Stimulated activated CD4-positive, alpha-beta T cell treated with anti-CD3 and anti-CD28 coated beads, Interleukin-4, amount 100 ng/mL, for 24 hours (primary cell): ENCODE measurements around the gene BRCA1.
"Not testable (repeated sequence)": the region's sequence is repeated elsewhere in the genome, so short reads cannot be mapped to it uniquely, and the experiment has no call there.

Experiments
- DNase-seq: peaks from one replicate; pipeline ENCODE4 v3.0.0-alpha.2; 2020

BRCA1 gene

DNA sequence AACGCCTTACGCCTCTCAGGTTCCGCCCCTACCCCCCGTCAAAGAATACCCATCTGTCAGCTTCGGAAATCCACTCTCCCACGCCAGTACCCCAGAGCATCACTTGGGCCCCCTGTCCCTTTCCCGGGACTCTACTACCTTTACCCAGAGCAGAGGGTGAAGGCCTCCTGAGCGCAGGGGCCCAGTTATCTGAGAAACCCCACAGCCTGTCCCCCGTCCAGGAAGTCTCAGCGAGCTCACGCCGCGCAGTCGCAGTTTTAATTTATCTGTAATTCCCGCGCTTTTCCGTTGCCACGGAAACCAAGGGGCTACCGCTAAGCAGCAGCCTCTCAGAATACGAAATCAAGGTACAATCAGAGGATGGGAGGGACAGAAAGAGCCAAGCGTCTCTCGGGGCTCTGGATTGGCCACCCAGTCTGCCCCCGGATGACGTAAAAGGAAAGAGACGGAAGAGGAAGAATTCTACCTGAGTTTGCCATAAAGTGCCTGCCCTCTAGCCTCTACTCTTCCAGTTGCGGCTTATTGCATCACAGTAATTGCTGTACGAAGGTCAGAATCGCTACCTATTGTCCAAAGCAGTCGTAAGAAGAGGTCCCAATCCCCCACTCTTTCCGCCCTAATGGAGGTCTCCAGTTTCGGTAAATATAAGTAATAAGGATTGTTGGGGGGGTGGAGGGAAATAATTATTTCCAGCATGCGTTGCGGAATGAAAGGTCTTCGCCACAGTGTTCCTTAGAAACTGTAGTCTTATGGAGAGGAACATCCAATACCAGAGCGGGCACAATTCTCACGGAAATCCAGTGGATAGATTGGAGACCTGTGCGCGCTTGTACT is at the start of gene BRCA1:
BRCA1 (minus strand) TSS at position 232 of the 834 bp plus-strand sequence. CDS start 1,268 bp downstream, outside the sequence.
- DNase-seq: peak; percentile 95

DNA sequence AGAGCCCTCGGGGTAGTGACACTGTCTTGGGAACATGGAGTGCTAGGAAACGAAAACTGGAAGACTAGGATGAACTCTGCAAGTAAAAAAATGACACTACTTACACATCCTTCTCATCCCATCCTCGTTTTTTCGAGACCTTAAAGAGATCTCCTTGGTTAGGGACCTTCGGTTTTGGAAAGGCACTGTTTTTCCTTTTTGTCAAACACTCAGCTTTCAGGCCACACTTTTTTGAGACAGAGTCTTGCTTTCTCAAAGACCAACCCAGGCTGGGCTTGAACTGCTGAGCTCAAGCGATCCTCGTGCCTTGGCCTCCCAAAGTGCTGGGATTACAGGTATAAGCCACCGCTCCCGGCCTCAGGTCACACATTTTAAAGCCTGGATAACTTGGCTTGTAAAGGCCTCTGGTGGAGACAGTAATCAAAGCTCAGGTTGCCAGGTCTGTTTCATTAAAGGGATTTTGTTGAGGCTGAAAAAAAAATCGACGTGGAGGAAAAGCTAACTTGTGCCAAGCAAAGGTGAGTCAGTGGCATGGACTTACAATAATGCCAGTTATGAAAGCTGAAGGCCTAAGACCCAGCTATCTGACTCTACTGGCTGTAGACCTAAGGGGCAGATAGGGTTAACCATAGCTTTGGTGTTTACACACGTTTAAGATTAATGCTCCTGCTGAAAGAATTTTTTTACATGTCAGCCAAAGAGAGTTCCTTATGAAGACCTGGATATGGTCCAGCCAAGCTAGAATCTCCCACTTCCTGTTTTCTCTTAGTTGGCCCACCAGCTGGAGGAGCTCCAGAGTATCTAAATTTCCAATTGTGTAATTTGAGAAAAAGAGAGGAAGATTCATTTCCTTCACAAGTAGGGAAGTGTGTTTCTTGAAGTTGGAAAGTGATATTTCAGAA is 46.7 kb upstream of the BRCA1 start:
- peak; percentile 6 for DNase-seq

DNA sequence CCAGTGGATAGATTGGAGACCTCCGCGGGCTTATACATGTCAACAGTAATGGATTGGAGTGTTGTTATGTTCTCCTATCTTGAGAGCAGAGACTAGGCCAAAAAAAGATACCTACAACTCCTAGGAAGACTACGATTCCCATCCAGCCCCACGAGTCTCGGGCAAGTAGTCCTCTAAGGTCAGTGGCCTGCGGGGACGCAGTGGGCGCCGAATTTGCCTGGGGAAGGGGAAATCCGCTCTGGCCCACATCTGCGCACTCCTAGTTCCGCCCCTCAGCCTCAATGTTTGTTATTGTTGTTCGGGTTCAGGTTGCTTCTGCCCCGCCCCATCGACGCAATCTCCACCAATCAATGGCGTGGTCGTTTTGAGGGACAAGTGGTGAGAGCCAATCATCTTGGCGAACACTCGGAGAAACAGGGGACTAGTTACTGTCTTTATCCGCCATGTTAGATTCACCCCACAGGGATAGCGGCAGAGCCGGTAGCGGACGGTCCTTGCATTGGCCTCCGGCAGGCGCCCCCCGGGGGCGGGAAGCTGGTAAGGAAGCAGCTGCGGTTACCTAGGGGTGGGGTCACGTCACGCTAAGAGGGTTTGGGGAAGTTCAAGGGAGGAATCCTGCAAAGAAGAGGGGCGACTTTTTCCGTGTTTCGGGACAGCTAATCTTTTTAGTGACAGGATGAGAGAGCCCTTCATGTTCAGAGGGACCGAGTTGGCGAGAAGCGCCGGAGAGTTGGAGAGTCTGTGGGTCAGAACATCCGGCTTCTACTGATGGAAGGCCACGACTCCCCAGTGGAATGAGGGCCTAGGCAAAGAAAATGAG is 45.8 kb upstream of the BRCA1 start, which contains the start of gene NBR1:
NBR1 (plus strand) TSS at position 449 of the 820 bp plus-strand sequence. CDS start 4,586 bp downstream, outside the sequence.
- DNase-seq: peak; percentile 96

DNA sequence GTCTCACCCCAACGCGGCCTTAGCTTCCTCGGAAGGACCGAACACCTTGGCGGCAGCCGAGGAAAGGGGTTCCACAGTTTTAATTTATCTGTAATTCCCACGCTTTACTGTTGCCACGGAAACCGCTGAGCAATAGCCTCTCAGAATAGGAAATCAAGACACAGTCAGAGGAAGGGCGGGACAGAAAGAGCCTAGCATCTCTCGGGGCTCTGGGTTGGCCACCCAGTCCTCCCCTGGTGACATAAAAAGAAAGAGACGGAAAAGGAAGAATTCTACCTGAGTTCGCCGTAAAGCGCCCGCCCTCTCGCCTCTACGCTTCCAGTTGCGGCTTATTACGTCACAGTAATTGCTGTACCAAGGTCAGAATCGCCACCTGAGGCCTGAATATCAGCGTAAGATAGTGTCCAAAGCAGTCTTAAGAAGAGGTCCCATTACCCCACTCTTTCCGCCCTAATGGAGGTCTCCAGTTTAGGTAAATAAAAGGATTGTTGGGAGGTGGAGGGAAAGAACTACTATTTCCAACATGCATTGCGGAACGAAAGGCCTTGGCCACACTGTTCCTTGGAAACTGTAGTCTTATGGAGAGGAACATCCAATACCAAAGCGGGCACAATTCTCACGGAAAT is 45.1 kb upstream of the BRCA1 start:
- DNase-seq: peak; percentile 91

DNA sequence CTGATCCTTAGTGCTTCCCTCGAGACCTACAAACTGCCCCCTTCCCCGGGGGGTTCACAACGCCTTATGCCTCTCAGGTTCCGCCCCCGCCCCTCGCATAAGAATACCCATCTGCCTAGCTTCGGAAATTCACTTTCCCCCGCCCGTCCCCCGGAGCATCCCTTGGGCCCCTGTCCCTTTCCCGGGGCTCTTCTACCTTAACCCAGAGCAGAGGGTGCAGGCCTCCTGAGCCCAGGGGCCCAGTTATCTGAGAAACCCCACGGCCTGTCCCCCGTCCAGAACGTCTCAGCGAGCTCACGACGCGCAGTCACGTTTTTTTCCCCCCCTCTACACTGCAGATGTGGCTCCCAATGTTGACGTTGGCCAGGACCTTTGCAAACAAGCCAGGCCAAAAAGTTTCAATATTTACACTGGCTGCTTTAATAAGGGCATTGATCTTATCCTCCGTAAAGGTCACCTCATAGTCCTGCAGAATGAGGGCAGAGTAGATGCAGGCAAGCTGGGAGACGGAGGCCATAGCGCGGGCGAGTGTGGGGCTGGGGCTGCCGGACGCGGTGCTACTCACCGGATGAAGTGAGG is 44.5 kb upstream of the BRCA1 start:
- DNase-seq: peak; percentile 13

DNA sequence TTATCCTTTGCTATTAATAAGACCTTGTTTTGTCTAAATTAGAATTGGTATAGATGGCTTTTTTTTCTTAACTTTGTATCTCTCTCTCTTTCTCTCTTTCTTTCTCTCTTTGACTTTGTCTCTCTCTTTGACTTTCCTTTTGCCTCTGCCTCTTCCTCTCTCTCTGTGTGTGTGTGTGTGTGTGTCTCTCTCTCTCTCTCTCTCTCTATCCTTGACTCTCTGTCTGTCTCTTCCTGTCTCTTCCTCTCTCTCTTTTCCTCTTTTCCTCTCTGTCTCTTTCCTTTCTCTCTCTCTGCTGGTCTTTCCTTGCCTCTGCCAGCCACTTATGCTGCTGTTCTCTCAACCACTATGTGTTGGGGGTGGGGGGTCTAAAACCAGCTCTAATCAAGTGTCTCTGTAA is 40.8 kb upstream of the BRCA1 start:
- not testable (repeated sequence) for DNase-seq

DNA sequence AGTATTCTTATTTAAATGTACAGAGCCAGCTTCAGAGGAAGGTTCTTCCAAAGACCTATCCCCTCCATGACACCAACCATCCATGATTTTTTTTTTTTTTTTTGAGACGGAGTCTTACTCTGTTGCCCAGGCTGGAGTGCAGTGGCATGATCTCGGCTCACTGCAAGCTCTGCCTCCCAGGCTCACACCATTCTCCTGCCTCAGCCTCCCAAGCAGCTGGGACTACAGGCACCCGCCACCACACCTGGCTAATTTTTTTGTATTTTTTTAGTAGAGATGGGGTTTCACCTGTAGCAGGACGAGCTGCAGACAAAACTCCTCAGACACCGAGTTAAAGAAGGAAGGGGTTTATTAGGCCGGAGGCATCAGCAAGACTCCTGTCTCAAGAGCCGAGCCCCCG is 34.8 kb upstream of the BRCA1 start:
- not testable (repeated sequence) for DNase-seq

DNA sequence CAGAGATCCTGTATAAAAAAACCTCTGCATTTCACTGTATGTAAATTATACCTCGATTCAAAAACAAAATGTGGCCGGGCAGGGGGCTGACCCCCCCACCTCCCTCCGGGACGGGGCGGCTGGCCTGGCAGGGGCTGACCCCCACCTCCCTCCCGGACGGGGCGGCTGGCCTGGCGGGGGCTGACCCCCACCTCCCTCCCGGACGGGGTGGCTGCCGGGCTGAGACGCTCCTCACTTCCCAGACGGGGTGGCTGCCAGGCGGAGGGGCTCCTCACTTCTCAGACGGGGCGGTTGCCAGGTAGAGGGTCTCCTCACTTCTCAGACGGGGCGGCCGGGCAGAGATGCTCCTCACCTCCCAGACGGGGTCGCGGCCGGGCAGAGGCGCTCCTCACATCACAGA is 34.1 kb upstream of the BRCA1 start:
- DNase-seq: not testable (repeated sequence)

DNA sequence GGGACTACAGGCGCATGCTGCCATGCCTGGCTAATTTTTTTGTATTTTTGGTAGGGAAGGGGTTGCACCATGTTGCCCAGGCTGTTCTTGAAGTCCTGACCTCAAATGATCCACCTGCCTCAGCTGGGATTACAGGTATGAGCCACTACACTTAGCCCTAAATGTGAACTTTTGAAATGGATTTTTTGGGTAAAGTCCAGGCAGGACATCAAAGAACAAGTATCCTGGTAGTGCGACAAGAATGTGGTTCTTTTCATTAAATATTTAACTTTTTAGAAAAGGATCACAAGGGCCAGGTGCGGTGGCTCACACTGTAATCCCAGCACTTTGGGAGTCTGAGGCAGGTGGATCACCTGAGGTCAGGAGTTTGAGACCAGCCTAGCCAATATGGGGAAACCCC is 30.5 kb upstream of the BRCA1 start:
- no peak for DNase-seq

DNA sequence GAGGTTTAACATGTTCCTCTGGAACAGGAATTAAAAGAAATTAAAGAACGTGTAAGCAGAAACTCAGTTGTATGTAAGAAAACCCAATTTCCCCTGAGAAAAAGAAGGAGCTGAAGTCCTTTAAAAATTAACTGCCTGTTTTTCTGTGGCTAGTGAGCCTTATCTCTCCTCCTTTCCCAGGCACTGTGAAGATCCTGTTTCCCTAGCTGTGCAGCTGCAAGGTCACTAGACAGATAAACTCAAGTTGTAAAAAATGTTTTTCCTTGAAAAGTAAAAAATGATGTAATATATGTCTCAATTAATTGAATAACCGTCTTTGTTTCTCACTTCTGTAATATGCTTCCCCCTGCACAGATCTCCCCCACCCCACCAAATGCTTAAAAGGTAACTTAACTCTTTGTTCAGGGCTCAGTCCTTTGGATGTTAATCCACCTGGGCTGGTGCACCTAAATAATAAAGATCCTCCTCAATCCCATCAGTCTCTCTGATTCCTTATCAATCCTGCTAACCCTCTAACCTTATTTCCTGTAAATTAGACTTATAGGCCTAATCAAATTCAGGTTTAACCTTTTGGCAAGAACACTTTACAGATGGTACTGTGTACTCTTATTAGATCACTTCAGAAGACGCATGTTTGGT is 28.2 kb upstream of the BRCA1 start:
- DNase-seq: not testable (repeated sequence)

DNA sequence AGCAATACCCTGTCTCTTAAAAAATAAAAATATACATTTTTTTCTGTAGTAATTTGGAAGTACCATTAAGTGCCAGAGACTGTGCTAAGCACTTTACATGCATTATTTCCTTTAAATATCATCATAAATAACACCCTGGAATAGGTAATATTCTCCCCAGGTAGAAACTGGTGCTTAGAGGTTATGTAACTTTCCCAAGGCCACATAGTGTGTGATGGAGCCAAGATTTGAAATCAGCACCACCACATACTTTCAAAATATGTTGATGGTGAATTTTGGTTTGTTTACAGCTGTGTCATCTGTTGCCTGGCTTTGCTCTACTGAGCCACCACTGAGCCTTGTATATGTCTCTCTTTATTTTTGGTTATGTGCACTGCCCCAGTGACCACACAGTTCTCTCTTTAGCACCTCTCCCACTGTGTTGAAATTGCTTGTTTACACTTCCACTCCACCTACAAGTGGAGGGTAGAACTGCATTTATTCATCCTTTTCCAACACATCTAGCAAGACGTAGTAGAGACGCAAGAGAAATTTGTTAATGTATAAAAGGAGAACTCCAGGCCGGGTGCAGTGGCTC is 26.8 kb upstream of the BRCA1 start:
- no peak for DNase-seq

DNA sequence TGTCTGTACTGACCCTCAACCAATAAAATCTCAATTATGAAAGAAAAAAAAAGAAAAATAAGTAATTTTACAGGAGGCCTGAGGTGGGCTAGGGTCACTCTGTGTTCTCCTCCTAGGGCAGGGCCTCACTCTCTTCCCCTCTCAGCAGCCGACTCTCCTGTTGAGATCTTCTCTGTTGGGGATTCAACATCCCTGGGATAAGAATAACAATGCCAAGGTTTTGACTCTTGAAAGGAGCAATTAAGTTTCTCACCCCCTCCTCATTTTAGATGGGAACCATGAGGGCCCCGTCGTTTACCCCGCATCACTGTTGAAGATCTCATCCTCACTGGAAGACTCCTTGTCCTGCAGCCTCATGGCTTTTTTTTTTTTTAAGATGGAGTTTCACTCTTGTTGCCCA is 21.5 kb upstream of the BRCA1 start:
- DNase-seq: no peak

DNA sequence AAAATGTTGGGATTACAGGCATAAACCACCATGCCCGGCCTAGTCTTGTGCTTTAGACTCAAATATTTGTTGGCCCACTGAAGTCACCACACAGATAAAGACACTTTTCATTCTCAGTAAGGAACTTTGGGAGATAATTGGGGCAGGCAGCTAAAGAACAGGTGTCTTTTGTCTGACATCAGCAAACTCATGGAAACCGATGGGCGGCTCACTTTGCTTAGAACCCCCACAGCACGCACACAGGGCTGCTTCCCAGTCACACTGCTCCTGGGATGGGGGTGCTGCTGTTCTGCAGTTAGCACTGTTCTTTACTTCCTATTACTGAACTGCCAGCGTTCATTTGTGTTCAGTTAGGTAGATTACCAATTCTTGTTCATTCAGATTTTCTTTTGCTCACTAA is 18.0 kb upstream of the BRCA1 start:
- no peak for DNase-seq

DNA sequence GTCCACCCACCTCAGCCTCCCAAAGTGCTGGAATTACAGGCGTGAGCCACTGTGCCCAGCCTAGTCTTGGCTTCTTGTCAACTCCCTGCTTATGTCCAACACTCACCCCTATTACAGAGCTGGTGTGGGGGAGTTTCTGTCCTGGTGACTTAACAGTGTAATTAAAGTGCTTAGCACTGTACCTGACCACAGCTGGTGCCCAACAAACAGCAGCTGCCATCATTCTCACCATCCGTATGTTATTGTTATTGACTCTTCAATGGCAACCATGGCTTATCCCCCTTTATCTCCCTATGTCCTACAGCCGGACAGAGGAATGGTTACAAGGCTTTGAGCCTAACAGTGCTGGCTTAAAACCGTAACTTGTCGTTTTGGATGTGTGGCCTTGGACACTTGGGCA is 17.0 kb upstream of the BRCA1 start:
- no peak for DNase-seq

DNA sequence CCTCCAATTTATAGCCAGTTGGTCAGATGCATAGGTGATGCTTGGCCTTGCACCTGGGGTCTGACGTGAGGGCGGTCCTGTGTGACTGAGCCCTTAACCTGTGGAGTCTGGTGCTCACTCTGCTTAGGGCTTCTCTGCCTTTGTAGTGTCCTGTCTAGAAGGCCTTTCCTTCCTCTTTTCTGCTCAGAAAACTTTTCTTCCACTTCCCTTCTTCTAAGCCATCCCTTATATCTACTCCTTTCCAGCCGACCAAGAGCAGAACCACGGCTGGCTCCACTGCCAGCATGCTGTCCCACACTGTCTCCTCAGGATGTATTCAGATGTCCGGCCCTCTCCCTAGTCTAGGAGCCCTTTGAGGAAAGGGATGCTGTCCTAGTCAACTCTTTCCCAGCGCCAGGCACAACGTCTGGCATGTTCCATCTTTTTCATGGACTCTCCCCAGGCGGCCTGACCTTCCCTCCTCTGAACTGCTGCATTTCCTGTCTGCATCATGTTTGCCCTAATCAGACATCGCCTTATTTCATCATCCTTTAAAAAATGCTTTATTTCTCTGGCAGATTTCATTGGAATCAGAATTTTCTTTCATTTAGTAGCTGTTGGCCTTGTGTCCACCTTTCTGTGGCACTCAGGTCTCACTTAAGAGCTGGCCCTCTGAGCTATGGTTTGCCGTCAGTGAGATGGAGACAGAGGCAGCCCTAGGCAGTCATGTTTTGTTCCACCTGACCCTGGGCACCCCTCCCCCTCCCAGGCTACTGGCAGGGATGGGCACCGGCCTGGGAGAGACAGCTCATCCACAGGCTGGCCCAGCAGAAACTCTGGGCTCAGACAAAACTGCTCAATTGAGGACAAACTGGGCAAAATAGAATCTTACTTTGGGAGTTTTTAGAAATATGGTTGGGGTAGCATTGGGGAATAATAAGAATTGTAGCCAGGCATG is 15.5 kb upstream of the BRCA1 start:
- no peak for DNase-seq

DNA sequence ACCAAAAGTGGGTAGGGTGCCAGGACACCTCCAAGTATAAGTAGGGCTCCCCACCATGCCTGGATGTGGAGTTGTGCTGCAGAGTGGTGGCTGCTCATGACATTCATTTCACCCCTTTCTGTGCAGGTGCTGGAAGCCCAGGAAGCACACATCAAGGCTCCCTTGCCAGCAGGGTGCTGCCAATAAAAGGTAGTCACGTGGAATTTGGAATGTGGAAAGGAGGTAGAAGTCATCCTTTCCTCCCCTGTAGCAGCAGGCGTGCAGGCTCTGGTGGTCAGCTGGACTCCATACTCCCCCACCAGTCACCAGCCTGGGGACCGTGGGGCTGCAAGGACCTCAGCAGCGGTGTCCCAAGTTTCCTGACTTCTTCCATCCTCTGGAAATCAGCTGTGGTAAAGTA is 13.4 kb upstream of the BRCA1 start:
- DNase-seq: not testable (repeated sequence)

DNA sequence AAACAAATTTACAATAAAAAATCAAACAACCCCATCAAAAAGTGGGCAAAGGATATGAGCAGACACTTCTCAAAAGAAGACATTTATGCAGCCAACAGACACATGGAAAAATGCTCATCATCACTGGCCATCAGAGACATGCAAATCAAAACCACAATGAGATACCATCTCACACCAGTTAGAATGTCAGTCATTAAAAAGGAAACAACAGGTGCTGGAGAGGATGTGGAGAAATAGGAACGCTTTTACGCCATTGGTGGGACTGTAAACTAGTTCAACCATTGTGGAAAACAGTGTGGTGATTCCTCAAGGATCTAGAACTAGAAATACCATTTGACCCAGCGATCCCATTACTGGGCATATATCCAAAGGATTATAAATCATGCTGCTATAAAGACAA is 11.4 kb upstream of the BRCA1 start:
- DNase-seq: not testable (repeated sequence)

DNA sequence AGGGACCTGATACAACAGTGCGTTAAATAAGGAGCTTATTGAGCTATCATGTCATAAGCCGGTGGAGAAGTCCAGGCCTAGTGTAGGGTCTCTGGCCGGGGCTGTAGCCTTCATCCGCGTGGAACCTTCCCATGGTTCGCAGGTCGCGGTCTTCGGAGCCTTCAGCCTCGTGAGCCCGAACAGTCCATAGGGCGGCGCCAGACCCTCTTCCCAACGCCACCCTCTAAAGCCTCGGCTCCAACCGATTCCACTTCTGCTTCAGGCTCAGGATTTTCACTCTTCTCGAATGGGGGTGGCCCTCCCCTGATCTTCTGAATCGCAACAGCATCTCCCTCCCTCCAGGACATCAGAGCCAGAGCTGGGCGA is 10.3 kb upstream of the BRCA1 start:
- no peak for DNase-seq

DNA sequence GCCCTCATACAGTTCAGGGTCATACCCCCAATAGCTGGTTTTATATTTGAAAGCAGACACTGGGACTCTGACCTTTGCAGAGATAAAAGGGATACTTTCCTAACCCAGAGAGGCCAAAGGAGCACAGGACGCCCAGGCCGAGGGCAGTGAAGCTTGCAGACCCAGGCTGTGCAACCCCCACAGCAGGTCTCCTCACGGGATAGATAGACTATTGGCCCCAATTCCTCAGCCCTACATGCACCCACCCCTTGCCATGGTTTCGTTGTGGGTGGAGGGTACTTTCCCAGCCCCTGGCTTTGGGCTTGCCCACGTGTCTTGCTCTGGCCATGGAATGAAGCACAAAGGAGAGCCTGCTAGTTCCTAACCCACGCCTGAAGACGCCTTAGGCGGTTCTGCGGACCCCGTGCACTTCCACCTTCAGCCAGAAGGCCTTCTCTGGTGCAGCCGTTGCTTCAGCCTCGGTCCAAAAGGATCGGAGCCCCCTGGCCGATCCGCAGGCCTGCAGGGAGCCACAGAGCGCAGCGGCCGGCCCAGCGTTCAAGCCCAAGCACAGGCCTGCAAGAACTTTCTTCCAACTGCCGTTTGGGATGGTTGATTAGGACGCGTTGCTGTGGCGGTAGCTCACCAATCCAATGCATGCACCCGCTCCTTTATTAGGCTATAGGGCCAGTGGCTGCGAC is 9.8 kb upstream of the BRCA1 start:
- DNase-seq: no peak
